CD4-positive, alpha-beta T cell treated with Interleukin-6 for 4 hours (primary cell): Measurements from ENCODE around the gene TMED5.
"Not testable (repeated sequence)": the region's sequence is repeated elsewhere in the genome, so short reads cannot be mapped to it uniquely, and the experiment has no call there.

Experiments
- DNase-seq: peaks from one replicate; pipeline ENCODE4 v3.0.0-alpha.2; 2020; ENCODE audit warnings: mixed read lengths

TMED5 gene

DNA sequence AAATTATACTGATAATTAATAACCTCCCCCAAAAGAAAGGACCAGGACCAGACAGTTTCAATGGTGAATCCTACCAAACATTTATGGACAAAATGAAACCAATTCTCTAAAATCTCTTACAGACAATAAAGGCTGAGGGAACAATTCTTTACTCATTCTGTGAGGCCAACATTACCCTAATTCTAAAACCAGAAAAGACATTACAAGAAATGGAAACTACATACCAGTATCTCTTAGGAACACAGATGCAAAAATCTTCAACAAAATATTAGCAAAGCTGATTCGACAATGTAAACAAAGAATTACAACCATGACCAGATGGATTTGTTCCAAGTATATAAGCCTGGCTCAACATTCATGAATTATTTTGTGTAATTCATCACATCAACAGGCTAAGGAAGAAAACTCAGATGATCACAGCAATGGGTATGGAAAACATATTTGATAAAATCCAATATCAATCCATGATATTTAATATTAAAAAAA lies 8.6 kb downstream of the TMED5 start:
- DNase-seq, result no peak

DNA sequence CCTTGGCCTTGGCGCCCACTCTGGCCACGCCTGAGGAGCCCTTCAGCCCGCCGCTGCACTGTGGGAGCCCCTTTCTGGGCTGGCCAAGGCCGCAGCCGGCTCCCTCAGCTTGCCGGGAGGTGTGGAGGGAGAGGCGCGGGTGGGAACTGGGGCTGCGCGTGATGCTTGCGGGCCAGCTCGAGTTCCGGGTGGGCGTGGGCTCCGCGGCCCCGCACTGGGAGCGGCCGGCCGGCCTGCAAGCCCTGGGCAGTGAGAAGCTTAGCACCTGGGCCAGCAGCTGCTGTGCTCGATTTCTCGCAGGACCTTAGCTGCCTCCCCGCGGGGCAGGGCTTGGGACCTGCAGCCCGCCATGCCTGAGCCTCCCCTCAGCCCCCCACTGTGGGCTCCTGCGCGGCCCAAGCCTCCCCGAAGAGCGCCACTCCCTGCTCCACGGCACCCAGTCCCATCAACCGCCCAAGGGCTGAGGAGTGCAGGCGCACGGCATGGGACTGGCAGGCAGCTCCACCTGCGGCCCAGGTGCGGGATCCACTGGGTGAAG lies 10.0 kb downstream of the TMED5 start:
- not testable (repeated sequence) for DNase-seq

DNA sequence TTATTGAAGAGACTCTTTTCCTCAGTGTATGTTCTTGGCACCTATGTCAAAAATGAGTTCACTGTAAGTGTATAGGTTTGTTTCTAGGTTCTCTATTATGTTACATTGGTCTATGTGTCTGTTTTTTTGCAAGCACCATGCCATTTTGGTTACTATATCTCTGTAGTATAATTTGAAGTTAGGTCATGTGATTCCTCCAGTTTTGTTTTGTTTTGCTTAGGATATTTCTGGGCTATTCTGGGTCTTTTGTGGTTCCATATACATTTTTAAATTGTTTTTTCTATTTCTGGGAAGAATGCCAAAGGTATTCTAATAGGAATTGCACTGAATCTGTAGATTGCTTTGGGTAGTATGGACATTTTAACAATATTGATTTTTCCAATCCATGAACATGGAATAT lies 13.2 kb downstream of the TMED5 start:
- no peak for DNase-seq

DNA sequence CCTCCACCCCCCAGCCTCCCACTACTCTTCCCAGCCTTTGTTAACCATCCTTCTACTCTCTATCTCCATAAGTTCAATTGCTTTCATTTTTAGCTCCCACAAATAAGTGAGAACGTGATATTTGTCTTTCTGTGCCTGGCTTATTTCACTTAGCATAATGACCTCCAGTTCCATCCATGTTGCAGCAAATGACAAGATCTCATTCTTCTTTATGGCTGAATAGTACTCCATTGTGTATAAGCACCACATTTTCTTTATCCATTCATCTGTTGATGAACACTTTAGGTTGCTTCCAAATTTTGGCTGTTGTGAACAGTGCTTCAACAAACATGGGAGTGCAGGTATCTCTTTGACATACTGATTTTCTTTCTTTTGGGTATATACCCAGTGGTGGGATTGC lies 14.3 kb downstream of the TMED5 start:
- DNase-seq, result not testable (repeated sequence)

DNA sequence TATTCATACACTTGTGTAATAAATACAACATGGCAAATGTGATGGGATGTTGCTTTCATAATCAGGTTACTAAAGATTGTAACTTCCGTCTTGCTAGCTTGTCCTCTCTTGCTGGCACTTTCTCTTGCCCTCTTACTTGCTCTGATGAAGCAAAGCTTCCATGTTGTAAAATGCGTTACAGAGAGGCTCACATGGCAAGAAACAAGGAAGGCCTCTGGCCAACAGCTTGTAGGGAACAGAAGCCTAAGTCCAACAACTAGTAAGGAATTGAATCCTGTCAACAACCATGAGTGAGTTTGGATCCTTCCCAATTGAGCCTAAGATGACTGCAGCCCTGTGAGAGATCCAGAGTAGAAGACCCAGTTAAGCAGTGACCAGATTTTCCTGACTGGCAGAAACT lies 15.4 kb downstream of the TMED5 start:
- DNase-seq, result no peak

DNA sequence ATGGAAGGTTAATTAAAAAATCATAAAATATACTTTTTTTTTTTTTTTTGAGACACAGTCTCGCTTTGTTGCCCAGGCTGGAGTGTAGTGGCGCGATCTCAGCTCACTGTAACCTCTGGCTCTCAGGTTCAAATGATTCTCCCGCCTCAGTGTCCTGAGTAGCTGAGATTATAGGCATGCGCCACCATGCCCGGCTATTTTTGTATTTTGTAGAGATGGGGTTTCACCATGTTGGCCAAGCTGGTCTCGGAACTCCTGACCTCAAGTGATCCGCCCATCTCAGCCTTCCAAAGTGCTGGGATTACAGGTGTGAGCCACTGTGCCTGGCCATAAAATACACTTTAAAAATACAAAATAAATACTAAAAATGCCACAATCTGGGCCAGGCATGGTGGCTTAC lies 16.9 kb downstream of the TMED5 start:
- DNase-seq, result not testable (repeated sequence)

DNA sequence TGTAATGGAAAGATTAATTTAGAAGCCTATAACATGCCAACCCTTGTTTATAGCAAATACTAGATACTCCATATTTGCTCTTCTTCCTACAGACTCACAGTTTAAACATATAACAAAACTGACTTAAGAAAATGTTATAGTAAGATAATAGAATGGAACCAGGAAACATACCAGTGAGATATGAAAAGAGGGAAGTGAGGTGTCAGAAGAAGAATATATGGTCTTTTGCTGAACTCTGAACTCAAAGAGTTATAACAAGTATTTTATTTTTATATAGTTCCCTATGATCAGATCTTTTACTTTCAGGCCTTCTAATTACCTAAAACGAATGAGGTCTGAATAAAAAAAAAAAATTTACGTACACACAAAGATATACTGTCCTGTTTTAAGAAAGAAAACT lies 20.9 kb downstream of the TMED5 start:
- DNase-seq, result no peak

DNA sequence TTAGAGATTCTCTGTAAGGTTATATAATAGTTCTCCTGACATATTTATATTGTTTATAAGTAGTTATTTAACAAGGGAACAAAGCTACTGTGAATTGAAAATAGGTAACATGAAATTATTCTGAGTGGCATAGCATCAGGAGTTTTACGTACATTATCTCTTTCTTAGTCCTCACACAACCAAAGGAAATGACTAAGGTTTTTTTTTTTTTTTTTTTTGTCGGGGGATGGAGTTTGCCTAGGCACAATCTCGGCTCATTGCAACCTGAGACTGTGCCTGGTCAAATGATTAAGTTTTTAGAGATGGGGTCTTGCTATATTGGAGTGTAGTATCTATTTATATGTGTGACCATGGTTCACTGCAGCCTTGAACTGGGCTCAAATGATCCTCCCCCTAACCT lies 24.9 kb downstream of the TMED5 start:
- DNase-seq, result no peak

DNA sequence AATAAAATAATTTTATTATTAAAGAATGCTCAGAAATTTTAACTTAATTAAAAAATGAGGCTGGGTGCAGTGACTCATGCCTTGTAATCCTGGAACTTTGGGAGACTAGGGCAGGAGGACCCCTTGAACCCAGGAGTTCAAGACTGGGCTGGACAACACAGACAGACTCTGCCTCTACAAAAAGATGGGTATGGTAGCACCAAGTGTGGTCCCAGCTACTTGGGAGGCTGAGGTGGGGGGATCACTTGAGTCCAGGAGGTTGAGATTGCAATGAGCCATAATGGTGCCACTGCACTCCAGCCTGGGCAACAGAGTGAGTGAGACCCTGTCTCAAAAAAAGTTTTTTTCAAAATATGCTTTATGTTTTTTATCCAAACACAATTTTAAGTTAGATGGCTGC lies 25.3 kb downstream of the TMED5 start:
- no peak for DNase-seq

DNA sequence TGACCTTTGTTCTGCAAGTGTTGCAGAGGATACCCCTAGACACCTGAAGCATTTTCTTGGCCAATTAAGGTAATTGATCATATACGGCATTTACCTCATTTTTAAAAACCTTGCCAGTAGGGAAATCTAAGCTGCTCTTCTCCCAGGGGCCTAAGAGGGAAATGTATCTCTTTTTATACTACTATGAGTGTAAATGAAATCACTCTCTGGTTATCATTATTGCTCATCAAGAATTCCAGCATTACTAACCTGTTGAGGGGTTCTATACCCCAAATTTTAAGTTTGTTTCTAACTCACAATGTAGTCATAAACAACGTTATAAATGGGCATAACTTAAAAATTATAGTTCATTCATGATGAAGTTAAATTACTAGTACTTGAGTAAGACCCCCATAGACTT lies 27.4 kb downstream of the TMED5 start:
- no peak for DNase-seq

DNA sequence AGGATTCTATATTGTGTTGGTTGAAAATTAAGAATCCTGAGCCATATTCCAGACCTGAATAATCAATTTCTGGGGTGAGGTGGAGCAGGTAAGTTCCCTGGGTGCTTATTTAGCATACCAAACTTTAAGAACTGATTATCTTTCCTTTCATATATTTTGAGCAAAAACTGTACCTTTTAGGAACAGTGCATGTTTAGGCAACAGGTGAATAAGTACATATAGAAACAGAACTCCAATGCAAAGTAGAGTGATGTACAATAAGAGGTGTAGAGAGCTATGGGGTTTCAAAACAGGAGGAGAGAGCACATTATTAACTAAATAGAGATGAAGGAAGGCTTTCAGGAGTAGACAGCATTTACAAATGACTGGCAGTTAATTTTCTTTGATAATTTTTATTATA lies 28.7 kb downstream of the TMED5 start:
- DNase-seq, result no peak

DNA sequence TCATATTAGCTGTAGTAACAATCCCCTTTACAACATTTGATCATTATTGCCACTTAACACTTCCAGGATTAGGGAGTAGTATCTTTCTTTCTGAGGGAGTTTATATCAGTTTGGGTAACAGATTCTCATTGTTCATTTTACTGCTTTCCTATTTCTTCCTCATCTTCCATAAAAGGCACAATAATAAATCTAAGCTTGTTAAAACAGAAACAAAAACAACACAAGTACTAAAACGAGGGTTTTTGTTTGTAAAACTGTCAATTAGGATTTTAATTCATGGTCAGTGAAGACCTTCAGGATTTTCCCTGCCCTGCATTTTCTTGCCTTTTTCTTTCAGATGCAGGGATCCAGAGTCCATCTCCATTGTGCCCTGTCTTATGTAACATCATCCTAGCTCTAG lies 29.5 kb downstream of the TMED5 start:
- DNase-seq, result no peak

DNA sequence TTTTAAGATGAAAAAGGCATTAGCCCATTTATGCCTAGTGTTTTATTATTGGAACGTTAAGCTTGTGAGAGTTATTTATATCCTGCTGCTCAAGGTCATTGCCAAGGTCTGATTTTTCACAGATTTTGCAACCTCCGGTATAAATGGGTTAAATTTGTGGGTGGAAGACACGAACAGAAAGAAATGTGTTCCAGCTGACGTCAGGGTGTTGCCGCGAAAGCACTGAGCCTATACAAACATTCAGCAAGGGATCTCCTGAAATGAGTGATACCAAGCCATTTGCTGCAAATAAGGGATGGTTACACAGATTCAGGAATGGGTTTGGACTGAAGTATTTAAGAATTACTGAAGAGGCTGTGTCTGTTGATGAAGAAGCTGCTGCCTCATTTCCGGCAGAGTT lies 32.2 kb downstream of the TMED5 start:
- no peak for DNase-seq

DNA sequence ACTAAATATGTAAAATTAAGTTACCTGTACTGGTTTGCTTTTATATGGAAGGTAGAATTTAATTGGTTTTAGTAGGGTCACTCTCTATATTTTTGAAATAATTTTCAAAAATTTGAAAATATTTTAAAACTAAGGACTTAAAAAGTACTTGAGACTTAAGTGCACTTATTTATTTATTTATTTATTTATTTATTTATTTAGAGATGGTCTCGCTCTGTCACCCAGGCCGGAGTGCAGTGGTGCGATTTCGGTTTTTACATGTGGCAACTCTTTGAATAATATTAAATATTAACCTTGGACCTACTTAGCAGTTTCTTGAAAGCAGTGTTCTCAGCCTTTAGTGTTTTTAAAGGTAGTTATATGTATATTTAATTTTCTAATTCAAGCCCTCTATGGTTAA lies 36.4 kb downstream of the TMED5 start:
- DNase-seq, result no peak

DNA sequence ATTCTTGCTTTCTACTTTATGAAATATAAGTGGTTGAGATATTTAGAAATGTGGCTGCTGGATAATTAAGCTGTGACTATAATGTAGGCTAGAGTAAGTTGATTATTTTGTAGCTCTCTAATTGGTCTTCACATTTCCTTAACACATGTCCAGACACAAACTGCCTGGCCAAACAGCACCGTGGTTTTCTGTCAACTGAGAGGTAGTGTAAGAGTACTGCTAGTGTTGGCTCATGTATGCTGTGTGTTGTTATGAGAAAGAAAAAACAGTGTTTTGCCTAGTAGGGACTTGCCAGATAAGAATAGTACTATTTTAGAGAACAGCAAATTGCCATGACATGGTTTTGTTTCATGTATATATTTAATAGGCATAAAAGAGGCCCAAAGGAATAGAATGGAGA lies 37.1 kb downstream of the TMED5 start:
- DNase-seq, result no peak

DNA sequence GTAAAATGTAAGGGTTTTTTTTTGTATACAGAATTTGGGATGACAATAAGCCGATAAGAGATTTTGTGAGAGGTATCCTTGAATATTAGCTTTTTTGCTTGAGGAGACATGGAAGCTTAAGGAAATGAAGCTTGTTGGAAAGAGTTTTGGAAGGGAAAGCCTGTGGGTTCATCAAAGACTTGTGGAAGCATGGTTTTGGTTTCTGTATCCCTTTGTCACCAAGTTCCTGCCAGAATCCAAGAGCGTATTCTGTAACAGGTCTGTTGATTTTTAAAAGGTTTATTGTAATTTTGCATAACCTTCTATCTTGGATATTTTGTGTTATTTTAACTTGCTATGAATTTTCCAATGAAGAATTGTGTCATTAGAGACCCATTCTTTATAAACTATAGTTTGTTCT lies 38.1 kb downstream of the TMED5 start:
- DNase-seq, result no peak

DNA sequence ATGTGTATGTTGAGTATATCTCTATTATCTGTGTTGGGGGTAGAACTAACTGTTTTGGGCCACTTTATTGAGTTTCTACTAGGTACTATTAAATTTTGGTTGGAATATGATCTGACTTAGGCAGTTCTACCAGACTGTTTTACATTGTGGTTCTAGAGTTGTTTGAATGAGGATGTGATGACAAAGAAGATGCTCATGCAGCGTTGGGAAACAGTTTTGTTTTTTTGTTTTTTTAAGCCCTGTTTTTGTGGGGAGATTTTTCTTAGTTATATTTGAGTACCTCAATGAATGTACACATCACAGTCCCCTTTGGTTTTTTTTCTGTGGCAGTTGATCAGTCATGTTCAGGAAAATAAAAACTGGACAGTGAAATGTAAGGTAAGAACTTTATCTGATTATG lies 40.1 kb downstream of the TMED5 start:
- no peak for DNase-seq

DNA sequence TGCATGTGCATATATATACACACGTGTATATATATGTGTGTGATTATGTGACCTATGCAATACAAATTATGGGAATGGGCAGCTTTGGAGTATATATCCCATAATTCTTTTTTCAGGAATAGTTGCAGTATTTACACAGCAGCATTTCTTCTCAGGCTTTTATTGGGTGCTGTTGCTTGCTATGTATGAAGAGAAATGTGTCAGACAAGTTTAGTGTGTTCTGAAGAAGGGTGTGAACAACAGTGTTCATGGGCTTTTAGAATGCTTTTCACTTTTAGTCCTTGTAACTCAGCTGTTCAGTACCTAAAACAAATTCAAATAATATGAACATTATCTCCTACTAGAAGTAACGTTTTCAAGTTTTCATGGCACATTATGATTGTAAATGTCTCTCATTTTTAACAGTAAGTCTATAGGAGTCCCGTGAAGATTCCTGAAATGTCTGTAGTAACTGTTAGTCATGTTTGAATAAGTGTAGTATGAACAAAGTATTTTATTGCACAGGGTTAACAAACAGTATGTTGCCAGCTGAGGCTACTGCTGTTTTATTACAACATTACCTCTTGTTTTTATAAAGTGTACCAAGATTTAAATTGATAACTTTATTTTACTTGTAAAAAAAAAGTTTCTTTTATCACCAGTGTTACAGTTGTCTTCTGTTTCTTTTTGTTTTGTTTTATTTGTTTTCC lies 42.5 kb downstream of the TMED5 start:
- DNase-seq, result no peak

DNA sequence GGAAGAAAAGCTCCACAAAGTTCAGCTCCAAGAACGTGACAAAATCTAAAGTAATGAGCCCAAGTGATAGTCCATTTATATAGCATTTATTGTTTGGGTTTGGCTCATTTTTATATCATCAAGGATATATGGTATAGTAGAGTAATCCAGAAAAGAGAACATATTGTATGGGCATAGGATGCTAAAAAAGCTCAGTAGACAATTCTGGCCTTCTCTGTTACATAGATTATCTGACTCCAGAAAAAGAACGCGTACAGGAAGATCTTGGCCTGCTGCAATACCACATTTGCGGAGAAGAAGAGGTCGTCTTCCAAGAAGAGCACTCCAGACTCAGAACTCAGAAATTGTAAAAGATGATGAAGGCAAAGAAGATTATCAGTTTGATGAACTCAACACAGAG lies 43.8 kb downstream of the TMED5 start:
- no peak for DNase-seq

DNA sequence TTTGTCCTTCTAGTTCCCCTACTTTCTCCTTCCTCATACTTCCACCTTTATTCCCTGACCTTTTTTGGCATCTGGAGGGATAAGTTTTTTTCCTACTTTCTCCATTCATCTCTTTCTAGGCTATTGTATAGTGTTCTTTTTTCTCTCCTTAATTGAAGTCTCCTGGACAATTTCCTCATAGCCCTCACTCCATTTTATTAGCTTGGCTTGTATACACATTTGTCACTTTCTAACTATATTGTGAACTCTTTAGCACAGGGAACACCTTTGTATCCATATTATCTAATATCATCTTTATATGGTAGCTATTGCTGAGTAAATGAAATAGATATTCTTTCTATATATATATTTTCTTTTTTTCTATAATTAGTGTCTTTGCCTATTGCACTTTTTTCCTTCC lies 47.6 kb downstream of the TMED5 start:
- DNase-seq, result no peak

DNA sequence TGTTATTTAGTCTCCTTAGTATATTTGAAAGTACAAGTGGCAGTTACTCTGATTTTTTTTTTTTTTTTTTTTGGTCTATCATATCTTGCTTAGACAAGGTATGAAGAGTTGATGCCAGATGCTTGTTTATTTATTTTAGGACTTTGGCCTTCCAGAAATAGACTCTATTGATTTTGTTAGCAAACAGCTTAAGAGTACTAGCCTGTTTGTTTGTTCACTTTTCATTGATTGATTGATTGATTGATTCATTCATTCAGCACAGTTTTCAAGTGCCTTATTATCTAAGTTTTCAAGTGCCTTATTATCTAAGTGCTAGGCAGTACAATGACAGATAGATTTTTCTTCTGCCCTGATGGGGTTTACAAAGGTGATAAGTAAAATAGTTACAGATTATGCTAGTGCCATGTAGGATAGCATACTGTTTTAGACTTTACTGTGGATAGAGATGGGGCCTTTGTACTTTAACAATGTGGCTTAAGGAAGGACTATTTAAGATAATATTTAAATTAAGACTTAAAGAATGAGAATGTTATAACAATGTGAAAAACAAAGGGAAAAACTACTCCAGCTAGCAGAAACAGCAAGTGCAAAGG lies 50.6 kb downstream of the TMED5 start:
- DNase-seq, result no peak

DNA sequence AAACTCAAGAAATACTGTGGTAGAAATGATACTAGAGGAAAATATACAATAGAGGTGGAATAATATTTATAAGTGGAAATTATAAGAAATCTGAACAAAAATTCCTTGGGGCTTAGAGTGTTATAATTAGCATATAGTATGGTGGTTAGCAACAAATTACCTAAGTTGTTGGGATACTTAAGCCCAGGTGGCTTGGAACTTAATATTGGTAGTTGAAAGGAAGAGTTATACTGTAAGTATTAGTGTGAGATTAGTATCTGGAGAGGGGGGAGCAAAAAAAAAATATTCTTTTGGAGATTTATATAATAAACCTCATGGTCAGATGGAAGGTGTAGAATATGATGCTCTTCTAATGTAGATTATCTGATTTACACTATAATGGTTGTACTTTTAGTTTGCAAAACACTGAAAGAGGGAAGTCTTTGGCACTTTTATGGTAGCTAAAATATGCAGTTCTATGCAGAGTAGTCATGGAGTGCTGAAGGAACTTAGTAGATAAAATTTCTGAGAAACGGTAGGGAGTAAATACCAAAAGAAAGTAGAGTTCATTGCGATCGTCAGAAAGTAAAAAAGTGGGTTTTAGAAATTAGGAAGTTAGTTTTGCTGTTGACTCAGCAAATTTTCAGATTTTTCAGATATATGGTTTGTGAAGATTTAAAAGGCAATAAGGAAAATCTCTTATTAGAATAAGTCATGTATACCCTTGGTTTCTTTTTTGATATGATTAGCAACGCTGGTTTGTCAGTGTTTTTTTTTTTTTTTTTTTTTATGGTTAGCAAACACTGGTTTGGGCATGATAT lies 55.5 kb downstream of the TMED5 start:
- DNase-seq, result no peak

DNA sequence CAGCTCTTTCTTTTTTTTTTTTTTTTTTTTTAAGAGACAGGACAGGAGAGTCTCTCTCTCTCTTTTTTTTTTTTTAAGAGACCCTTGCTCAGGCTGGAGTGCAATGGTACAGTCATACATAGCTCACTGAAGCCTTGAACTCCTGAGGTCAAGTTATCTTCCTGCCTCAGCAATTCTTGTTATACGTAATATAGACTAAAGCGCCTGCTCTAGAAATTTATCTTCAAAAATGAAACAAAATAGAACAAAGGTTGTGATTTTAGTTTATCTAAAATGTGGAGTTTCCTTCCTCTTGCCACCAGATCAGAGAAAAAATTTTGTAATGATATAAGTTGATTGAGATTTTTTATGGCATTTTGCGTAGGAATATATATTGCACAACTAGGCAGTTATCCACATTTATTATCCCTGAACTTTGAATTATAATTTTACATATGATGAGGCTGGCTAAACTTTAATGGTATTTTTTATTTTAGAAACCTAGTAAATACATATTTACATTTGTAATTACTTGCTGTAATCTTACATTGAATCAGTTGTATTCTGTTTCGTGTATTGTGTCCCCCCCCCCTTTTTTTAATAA lies 56.9 kb downstream of the TMED5 start:
- DNase-seq, result no peak

DNA sequence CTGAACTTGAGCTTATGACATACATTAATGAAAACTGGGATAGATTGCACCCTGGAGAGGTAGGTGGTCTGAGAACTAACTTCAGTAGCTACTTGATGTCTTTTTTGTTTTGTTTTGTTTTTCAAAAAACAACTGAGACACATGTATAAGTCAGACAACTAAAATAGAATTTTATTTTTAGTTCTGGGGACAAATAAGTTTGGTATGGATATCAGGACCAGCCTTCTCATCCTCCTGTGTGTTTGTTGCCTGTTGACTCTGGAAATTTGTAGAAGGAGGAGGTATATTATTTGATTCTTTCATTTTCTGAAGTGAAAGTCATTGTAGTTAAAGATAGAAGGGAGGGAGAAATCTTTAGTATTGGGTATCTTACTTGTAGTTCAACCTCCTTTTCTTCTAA lies 59.6 kb downstream of the TMED5 start:
- DNase-seq, result no peak
